ENCODE data around the gene SDHAF1.
A peak's percentile ranks its signal among the peaks of the same experiment; 100 is the strongest.

Gene SDHAF1

GRCh38 chr19:35987571-35987896 lies 7.5 kb upstream of the SDHAF1 start:
- no peak for DNase-seq

- no peak for DNase-seq
These were observed 6.2 kb upstream of the SDHAF1 start for GRCh38 chr19:35988824-35989223.

DNA sequence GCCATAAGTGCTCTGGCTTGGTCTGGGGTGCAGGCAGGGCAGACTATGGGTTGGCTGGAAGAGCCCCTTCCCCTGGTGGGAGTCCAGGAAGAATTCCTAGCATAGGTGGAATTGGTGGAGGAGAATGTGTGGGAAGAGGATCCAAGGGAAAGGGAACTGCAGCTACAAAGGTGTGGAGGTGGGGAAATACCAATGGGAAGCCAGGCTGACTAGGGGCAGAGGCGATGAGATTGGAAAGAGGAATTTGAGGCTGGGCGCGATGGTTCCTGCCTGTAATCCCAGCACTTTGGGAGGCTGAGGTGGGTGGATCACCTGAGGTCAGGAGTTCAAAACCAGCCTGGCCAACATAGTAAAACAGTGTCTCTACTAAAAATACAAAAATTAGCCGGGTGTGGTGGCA lies 4.8 kb upstream of the SDHAF1 start:
- no peak for DNase-seq

- no peak for DNase-seq
These were observed 3.9 kb upstream of the SDHAF1 start for GRCh38 chr19:35990771-35991730.

GRCh38 chr19:35991731-35992450 lies 3.1 kb upstream of the SDHAF1 start:
- DNase-seq = peak; percentile 50

DNA sequence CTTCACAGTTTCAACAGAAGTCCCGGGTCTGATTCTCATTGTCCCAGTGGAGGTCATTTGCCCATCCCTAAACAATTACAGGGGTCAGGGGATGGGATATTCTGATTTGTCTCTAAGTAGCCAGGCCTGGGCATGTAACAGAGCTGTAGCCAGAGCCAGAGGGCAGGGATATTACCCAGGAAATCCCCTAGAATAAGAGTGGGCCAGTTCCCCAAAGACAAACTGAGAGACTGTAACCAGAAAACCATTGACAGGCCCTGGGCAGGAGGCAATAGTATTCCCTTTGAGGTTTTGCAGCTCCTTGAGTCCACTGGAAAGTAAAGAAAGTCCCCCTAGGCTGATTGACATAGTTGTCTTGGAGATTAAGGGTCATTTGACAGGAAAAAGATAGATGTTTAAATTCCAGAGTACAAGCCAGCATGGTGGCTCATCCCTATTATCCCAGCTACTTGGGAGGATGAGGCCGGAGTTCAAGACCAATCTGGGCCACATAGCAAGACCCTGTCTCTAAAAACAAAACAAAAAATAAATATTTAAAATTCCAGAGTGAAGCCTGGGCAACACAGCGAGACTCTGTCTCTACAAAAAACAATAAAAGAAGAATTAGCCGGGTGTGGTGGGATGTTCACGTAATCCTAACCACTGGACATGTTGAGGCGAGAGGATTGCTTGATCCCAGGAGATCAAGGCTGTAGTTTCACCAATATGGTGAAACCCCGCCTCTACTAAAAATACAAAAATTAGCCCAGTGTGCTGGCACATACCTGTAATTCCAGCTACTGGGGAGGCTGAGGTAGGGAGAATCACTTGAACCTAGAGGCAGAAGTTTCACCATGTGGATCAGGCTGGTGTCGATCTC lies 1.9 kb upstream of the SDHAF1 start:
- DNase-seq = no peak

DNA sequence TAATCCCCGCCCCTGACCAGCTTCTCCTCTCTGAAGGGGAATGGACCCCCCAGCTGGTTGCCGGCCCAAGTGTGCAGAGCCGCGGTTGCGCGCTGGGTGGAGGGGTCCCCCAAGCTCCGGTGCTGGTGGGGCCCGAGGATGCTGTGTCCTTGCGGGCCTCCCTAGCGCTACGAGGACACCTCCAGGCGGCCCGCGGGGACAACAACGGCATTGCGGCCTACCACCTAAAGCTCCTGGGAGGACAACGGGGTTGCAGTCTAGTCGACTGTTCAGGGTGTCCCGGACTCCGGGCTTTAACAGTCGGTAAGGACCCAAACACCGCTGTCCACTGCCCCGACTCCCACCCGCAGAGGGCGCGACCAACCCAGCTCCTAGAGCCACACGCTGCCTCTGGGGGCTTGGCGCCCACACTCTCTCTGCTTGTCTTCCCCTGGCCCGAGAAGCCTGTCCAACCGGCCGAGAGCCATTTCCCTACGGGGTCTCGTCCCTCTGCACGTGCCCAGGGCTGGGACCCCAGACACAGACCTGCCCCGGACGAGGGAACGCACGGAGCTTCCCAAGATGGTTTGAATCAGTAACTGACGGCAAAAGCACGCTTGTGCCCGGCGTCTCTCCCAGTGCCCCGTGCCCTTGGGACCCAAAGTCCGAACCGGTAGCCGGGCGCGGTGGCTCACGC lies 927 bp upstream of the SDHAF1 start:
- no peak for DNase-seq

DNA sequence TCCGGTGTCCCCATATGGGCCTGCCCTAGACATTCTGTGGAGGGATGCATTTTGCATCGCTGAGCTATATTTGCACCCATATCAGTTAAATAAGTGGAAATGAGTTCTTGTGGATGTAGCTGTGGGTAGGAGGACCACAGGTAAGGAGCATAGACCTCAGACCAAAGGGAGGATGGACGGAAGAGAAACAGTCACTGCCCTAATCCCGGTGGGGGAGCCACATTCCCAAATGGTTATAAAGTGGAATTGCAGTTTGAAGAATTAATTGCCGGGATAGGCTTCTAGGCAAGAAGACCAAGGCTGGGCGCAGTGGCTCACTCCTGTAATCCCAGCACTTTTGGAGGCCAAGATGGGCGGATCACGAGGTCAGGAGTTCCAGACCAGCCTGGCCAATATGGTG lies 1.8 kb downstream of the SDHAF1 start:
- no peak for DNase-seq

DNA sequence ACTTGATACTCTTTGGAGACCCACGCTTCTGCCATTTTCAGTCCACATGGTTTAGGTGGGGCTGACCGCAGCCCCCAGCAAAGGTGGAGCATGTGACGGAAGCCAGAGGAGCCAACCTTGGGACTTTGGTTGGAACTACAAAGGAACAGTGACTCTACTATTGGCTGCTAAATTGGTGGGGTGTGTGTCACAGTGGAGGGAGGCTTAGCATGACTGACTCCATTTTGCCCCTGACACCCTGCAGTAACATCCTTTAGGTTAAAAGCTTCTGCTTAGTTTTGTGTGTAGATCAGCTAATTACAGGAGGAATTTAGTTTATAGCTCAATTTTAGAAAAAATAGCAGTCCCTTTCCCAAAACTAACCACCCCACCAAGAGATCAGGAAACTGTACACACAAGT lies 6.6 kb downstream of the SDHAF1 start:
- DNase-seq = no peak

GRCh38 chr19:36003284-36003683 lies 8.3 kb downstream of the SDHAF1 start:
- DNase-seq = no peak

DNA sequence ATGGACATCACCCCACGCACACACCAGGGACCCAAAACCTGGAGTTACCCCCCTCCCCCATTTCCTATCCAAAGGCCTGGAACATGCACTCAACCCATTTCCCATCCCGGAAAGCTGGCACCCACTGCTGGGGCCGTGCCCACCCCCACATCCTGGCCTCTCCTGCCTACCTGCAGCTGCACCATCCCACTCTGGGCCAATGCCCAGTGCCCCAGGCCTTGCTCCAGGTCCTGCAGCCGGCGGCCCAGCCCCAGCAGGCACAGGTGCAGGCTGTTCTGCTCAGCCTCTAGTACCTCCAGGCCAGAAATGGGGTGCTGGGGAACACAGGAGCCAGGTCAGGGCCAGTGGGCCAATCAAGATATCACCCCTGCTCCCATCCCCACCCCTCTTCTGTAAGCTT lies 12.0 kb downstream of the SDHAF1 start:
- no peak for DNase-seq

- DNase-seq = no peak
These were observed 13.5 kb downstream of the SDHAF1 start, which contains the start of gene SYNE4 for GRCh38 chr19:36008336-36008978. Gene SYNE4, minus strand, starts transcription at chr19:36008813. Its CDS starts 132 bp downstream, at chr19:36008681.

DNA sequence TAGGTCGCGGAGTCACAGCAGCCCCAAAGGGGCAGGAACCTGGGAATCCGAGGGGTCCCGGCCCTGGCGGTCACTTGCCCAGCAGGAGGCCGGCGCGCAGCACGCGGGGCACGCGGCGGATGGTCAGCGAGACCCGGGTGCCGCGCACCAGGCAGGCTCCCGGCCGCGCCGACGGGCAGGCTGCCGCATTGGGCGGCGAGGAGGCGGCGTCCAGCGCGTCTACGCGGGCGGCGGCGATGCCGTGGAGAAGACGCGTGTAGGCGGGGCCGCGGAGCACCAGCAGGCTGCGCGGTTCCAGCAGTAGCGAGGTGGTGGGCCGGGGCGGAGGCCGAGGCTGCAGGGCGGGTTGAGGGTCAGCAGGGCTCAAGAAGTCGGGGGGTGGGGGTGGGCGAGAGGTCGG lies 14.2 kb downstream of the SDHAF1 start:
- peak; percentile 89 for DNase-seq

- no peak for DNase-seq
These were observed 14.8 kb downstream of the SDHAF1 start for GRCh38 chr19:36009633-36010379.

GRCh38 chr19:36010402-36010801 lies 15.4 kb downstream of the SDHAF1 start:
- no peak for DNase-seq

- no peak for DNase-seq
These were observed 18.5 kb downstream of the SDHAF1 start for GRCh38 chr19:36013280-36014011.

- DNase-seq = peak; percentile 100
These were observed 19.3 kb downstream of the SDHAF1 start, which contains the start of gene ALKBH6 for GRCh38 chr19:36014012-36014924. Gene ALKBH6, minus strand, starts transcription at chr19:36014213. Its CDS starts 816 bp downstream, at chr19:36013397.

GRCh38 chr19:36019061-36019670 lies 24.2 kb downstream of the SDHAF1 start:
- DNase-seq = no peak

DNA sequence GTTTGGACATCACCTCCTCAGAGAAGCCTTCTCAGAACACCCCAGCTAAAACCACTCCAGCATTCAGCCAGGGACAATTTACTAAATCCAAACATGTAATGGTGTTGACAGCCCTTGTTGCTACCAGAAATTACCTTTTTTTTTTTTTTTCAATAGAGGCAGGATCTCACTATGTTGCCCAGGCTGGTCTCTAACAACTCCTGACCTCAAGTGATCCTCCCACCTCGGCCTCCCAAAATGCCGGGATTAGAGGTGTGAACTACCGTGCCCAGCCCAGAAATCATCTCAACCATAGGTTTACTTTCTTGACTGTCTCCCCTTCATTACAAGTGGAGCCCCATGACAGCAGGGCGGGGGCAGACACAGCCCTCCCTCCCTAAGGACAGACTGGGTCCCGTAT lies 28.4 kb downstream of the SDHAF1 start:
- DNase-seq = no peak

All from NCI-H2227 treated with DMSO at 0.1 percent for 48 hours (cell line).